ENCODE data around the gene GRIK1.

Gene GRIK1

GRCh38 chr21:29704719-29705118 is 235.1 kb downstream of the GRIK1 start:
- no peak for TF ChIP-seq EZH2phosphoT487 (IDR thresholded peaks at IDR 0.05; ENCODE audit: borderline replicate concordance)
- TF ChIP-seq CTCF (conservative IDR thresholded peaks at IDR 0.05; ENCODE audit: low read length) = no peak
- no peaks in the 10 kb centered on the region for H3K36me3 ChIP-seq (ENCODE audit: insufficient read depth, low read length)
- no peak overlapping the region for H3K4me2 ChIP-seq (ENCODE audit: low read depth, low read length, poor library complexity, severe bottlenecking)
- H3K4me1 ChIP-seq (ENCODE audit: insufficient read depth, low read length, poor library complexity, severe bottlenecking) = no peaks in the 10 kb centered on the region
- no peaks in the 10 kb centered on the region for H3K9me3 ChIP-seq (ENCODE audit: insufficient read depth, low read depth, low read length)
- no peak overlapping the region for H2AFZ ChIP-seq (ENCODE audit: low read length)
- H3K27me3 ChIP-seq (ENCODE audit: insufficient read depth, low read length, poor library complexity, severe bottlenecking) = no peaks in the 10 kb centered on the region
- no peaks in the 10 kb centered on the region for H4K20me1 ChIP-seq (ENCODE audit: insufficient read depth, low read length, poor library complexity, severe bottlenecking)
- no peak overlapping the region for H3K9ac ChIP-seq (ENCODE audit: low read depth, low read length, poor library complexity, severe bottlenecking)
- no peaks in the 10 kb centered on the region for H3K79me2 ChIP-seq (ENCODE audit: insufficient read depth, low read length)
- no peaks in the 10 kb centered on the region for H3F3A ChIP-seq (ENCODE audit: low read depth)
- H3K4me3 ChIP-seq (ENCODE audit: low read length, poor library complexity, severe bottlenecking) = no peak overlapping the region
- H3K9me2 ChIP-seq (replicated peaks; ENCODE audit: low read depth, low read length) = no peaks in the 10 kb centered on the region

- Histone ChIP-seq H3K9ac (ENCODE audit: low read depth, low read length, poor library complexity, severe bottlenecking) (no peak overlapping the region), H3K4me1 (ENCODE audit: insufficient read depth, low read length, poor library complexity, severe bottlenecking) (peaks cover 3% of the 10 kb centered on the region), H3K36me3 (ENCODE audit: insufficient read depth, low read length) (no peaks in the 10 kb centered on the region), H3K4me2 (ENCODE audit: low read depth, low read length, poor library complexity, severe bottlenecking) (no peak overlapping the region), H3K9me2 (replicated peaks; ENCODE audit: low read depth, low read length) (no peaks in the 10 kb centered on the region), H3K9me3 (ENCODE audit: insufficient read depth, low read depth, low read length) (no peaks in the 10 kb centered on the region), H3K79me2 (ENCODE audit: insufficient read depth, low read length) (no peaks in the 10 kb centered on the region), H3K4me3 (ENCODE audit: low read length, poor library complexity, severe bottlenecking) (no peak overlapping the region), H4K20me1 (ENCODE audit: insufficient read depth, low read length, poor library complexity, severe bottlenecking) (no peaks in the 10 kb centered on the region), H3F3A (ENCODE audit: low read depth) (no peaks in the 10 kb centered on the region), H2AFZ (ENCODE audit: low read length) (no peak overlapping the region), H3K27me3 (ENCODE audit: insufficient read depth, low read length, poor library complexity, severe bottlenecking) (no peaks in the 10 kb centered on the region)
- no peak for TF ChIP-seq CTCF (conservative IDR thresholded peaks at IDR 0.05; ENCODE audit: low read length)
- no peak for TF ChIP-seq EZH2phosphoT487 (IDR thresholded peaks at IDR 0.05; ENCODE audit: borderline replicate concordance)
These were observed 238.1 kb downstream of the GRIK1 start for GRCh38 chr21:29701676-29702075.

DNA sequence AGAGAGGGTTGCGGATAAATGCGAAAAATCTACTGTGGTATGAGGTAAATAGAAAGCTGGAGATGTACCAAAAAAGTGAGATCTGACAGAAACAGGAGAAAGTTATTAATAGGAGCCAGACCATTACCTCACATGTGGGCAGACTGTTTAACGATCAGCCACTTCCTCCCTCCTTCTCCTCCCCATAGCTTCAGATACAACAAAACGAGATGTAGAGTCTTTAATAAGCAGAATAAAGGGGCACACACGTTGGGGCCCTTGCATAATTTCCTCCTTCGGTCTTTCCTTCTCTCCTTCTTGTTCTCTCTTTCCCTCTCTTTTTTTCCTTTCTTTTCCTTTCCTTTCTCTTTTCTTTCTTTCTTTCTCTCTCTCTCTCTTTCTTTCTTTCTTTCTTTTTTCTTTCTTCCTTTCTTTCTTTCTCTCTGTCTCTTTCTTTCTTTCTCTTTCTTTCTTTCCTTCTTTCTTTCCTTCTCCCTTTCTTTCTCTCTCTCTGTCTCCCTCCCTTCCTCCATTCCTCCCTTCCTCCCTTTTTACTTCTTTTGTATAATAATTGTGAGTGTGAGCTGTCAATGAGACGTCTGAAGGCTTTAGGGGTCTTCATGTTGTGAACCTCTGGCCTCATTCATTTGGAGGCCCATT is 242.1 kb downstream of the GRIK1 start:
- Histone ChIP-seq H3K4me2 (ENCODE audit: low read depth, low read length, poor library complexity, severe bottlenecking) (peak overlapping the region; percentile 43), H2AFZ (ENCODE audit: low read length) (no peak overlapping the region), H3K4me3 (ENCODE audit: low read length, poor library complexity, severe bottlenecking) (no peak overlapping the region), H3K9me2 (replicated peaks; ENCODE audit: low read depth, low read length) (no peaks in the 10 kb centered on the region), H3K27me3 (ENCODE audit: insufficient read depth, low read length, poor library complexity, severe bottlenecking) (no peaks in the 10 kb centered on the region), H3K36me3 (ENCODE audit: insufficient read depth, low read length) (no peaks in the 10 kb centered on the region), H3K9ac (ENCODE audit: low read depth, low read length, poor library complexity, severe bottlenecking) (no peak overlapping the region), H3K9me3 (ENCODE audit: insufficient read depth, low read depth, low read length) (no peaks in the 10 kb centered on the region), H3K4me1 (ENCODE audit: insufficient read depth, low read length, poor library complexity, severe bottlenecking) (peaks cover 3% of the 10 kb centered on the region), H4K20me1 (ENCODE audit: insufficient read depth, low read length, poor library complexity, severe bottlenecking) (no peaks in the 10 kb centered on the region), H3F3A (ENCODE audit: low read depth) (no peaks in the 10 kb centered on the region), H3K79me2 (ENCODE audit: insufficient read depth, low read length) (no peaks in the 10 kb centered on the region)
- TF ChIP-seq EZH2phosphoT487 (IDR thresholded peaks at IDR 0.05; ENCODE audit: borderline replicate concordance) (no peak), CTCF (conservative IDR thresholded peaks at IDR 0.05; ENCODE audit: low read length) (no peak)

All from Loucy (cell line).